Measurements from ENCODE around the gene CRTAC1.
"Not testable (repeated sequence)": the region's sequence is repeated elsewhere in the genome, so short reads cannot be mapped to it uniquely, and the experiment has no call there.

DNA sequence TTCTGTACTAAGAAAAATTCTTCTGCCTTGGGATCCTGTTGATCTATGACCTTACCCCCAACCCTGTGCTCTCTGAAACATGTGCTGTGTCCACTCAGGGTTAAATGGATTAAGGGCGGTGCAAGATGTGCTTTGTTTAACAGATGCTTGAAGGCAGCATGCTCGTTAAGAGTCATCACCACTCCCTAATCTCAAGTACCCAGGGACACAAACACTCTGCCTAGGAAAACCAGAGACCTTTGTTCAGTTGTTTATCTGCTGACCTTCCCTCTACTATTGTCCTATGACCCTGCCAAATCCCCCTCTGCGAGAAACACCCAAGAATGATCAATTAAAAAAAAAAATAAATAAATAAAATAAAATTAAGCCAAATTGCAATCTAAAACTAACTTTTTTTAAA lies 188.3 kb downstream of the CRTAC1 start:
- TF ChIP-seq POLR2A, EP300 (IDR thresholded peaks at IDR 0.05): not testable (repeated sequence)
- TF ChIP-seq, protein P1, sequence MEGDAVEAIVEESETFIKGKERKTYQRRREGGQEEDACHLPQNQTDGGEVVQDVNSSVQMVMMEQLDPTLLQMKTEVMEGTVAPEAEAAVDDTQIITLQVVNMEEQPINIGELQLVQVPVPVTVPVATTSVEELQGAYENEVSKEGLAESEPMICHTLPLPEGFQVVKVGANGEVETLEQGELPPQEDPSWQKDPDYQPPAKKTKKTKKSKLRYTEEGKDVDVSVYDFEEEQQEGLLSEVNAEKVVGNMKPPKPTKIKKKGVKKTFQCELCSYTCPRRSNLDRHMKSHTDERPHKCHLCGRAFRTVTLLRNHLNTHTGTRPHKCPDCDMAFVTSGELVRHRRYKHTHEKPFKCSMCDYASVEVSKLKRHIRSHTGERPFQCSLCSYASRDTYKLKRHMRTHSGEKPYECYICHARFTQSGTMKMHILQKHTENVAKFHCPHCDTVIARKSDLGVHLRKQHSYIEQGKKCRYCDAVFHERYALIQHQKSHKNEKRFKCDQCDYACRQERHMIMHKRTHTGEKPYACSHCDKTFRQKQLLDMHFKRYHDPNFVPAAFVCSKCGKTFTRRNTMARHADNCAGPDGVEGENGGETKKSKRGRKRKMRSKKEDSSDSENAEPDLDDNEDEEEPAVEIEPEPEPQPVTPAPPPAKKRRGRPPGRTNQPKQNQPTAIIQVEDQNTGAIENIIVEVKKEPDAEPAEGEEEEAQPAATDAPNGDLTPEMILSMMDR (IDR thresholded peaks at IDR 0.05): not testable (repeated sequence)
